Ovary (tissue), 9 donors: ENCODE results near the gene AADACL4. TPM values are rescaled to one million over a fixed set of nuclear protein-coding genes. Genes with fewer than 3 reads are reported as not detected.

Experiments used
- DNase-seq, 5 donors: peaks; one replicate each; pipeline ENCODE4 v3.0.0-alpha.2; 2019 to 2020
- H3K27ac ChIP-seq, 2 donors: fragments of 200-600 bp; one replicate each; pipeline versions ENCODE4 v1.5.1 to v1.8.0; 2019 to 2022
- H3K27me3 ChIP-seq: fragments of 200-600 bp; one replicate; pipeline ENCODE4 v1.8.0; 2022
- H3K36me3 ChIP-seq: fragments of 200-600 bp; sonication (generic); one replicate; pipeline ENCODE4 v1.5.1; 2019
- H3K4me1 ChIP-seq: one replicate; pipeline ENCODE4 v1.8.1; 2013; ENCODE audit warnings: mild to moderate bottlenecking, moderate library complexity; ENCODE audit not compliant: insufficient read depth
- H3K4me3 ChIP-seq: fragments of 200-600 bp; sonication (generic); one replicate; pipeline ENCODE4 v1.5.1; 2017
- H3K9me3 ChIP-seq, 2 donors: fragments of 200-600 bp in 1 of 2; sonication (generic) in 1 of 2; one replicate each; pipeline versions ENCODE4 v1.5.1 to v1.8.1; 2013 to 2019; ENCODE audit warnings: mild to moderate bottlenecking in 1 of 2, moderate library complexity in 1 of 2
- EP300 ChIP-seq: sonication (generic); formaldehyde crosslinking; IDR thresholded peaks from one replicate; pipeline ENCODE4 v1.6.1; 2017; ENCODE audit warnings: antibody characterized with exemption
- POLR2A ChIP-seq: fragments of 450-650 bp; IDR thresholded peaks from one replicate; pipeline ENCODE4 v1.6.1; 2017; ENCODE audit warnings: antibody characterized with exemption, mild to moderate bottlenecking, moderate library complexity
- WGBS, 3 donors: extraction: QIAGEN DNeasy Blood & Tissue Kit in 1 of 3; methylation state at CpG; one replicate each; pipeline versions ENCODE4 v1.1.5 to v1.1.7; 2013 to 2017; 5-methylcytosine and 5-hydroxymethylcytosine counted together
- intact Hi-C, 4 donors: fragments of 100-400 bp; cut with DNase I; formaldehyde crosslinking; loops; one replicate each; pipeline versions ENCODE4 v1.11.0 to v1.15.1; 2022 to 2023
- polyA plus RNA-seq, 2 donors: library from polyadenylated mRNA; stranded (reverse); fragments of 200-250 nt in 1 of 2; fragments of 350-450 nt in 1 of 2; fragmentation: Illumina TruSeq in 1 of 2; extraction: RNeasy Lipid Tissue Mini Kit (QIAGEN cat#74804) in 1 of 2; gene quantifications; one replicate each; pipeline ENCODE4 v1.2.3, GENCODE V29; 2013 to 2014
- total RNA-seq, 7 donors: library from RNA; depleted of rRNA in 2 of 7; stranded (reverse); fragments of >200 nt in 2 of 7; fragmentation: NEBNext Ultra II Directional in 3 of 7; extraction: Animal tissue kit (Norgen Biotek cat#: 25700) in 3 of 7; gene quantifications; one replicate each; pipeline versions ENCODE4 v1.1.0 to v1.2.4, GENCODE V29; 2016 to 2023
- TF ChIP-seq, protein P1 (sequence below), 3 donors: fragments of 450-650 bp in 2 of 3; fragments of 200-600 bp in 1 of 3; IDR thresholded peaks; one replicate each; pipeline versions ENCODE4 v1.5.1 to v1.8.0; 2016 to 2022; ENCODE audit warnings: antibody characterized with exemption in 3 of 3, mild to moderate bottlenecking in 1 of 3
- donor health status: DM: no; HTN: no; CAD: no; lungs with moderate emphysema.
- donor health status: DM: no; HTN: no; CAD: no.
- donor health status: Bipolar disorder and iron deficiency.
- donor health status: DM: yes; HTN: yes; CAD: no.
- donor health status: DM: no; HTN: no; CAD: no.
- donor health status: DM: yes; HTN: yes; CAD: no.

The AADACL4 gene
- total and polyA plus RNA-seq, 9 donors, result 0.38 TPM; not detected in 8

GRCh38 chr1:12631571-12631970 lies 12.3 kb upstream of the AADACL4 start:
- H3K9me3 ChIP-seq, result no peaks in the 10 kb centered on the region
- H3K36me3 ChIP-seq, result no peaks in the 10 kb centered on the region
- TF ChIP-seq EP300 (no peak), POLR2A (no peak)
- TF ChIP-seq, protein P1, sequence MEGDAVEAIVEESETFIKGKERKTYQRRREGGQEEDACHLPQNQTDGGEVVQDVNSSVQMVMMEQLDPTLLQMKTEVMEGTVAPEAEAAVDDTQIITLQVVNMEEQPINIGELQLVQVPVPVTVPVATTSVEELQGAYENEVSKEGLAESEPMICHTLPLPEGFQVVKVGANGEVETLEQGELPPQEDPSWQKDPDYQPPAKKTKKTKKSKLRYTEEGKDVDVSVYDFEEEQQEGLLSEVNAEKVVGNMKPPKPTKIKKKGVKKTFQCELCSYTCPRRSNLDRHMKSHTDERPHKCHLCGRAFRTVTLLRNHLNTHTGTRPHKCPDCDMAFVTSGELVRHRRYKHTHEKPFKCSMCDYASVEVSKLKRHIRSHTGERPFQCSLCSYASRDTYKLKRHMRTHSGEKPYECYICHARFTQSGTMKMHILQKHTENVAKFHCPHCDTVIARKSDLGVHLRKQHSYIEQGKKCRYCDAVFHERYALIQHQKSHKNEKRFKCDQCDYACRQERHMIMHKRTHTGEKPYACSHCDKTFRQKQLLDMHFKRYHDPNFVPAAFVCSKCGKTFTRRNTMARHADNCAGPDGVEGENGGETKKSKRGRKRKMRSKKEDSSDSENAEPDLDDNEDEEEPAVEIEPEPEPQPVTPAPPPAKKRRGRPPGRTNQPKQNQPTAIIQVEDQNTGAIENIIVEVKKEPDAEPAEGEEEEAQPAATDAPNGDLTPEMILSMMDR (IDR thresholded peaks at IDR 0.05), result no peak
- intact Hi-C loops, result no loop called here
- no peaks in the 10 kb centered on the region for H3K27me3 ChIP-seq
- DNase-seq, result no peak
- no peak overlapping the region for H3K4me3 ChIP-seq
- H3K27ac ChIP-seq, result no peak overlapping the region
- WGBS, 3 donors, result 86 to 93% (median 92%) methylated on average over 6 to 8 of the region's 8 CpGs
- peaks cover 6% of the 10 kb centered on the region for H3K4me1 ChIP-seq

GRCh38 chr1:12634156-12634555 lies 9.7 kb upstream of the AADACL4 start:
- intact Hi-C loops, result no loop called here
- Histone ChIP-seq H3K9me3 (no peaks in the 10 kb centered on the region), H3K36me3 (no peaks in the 10 kb centered on the region), H3K27me3 (no peaks in the 10 kb centered on the region), H3K4me3 (no peak overlapping the region), H3K4me1 (peaks cover 8% of the 10 kb centered on the region), H3K27ac (no peak overlapping the region)
- TF ChIP-seq, protein P1 (IDR thresholded peaks at IDR 0.05), result no peak
- TF ChIP-seq EP300 (no peak), POLR2A (no peak)
- 72 to 74% (median 73%) methylated on average over 8 of the region's 8 CpGs for WGBS, 3 donors
- no peak for DNase-seq

GRCh38 chr1:12634696-12635202 lies 9.1 kb upstream of the AADACL4 start:
- DNase-seq, result no peak
- 87 to 92% (median 92%) methylated on average over 18 of the region's 18 CpGs for WGBS, 3 donors
- H3K9me3 ChIP-seq, result no peaks in the 10 kb centered on the region
- TF ChIP-seq POLR2A, result no peak
- TF ChIP-seq, protein P1 (IDR thresholded peaks at IDR 0.05), result no peak
- no peak for TF ChIP-seq EP300
- no peak overlapping the region for H3K27ac ChIP-seq
- no peaks in the 10 kb centered on the region for H3K27me3 ChIP-seq
- peaks cover 8% of the 10 kb centered on the region for H3K4me1 ChIP-seq
- intact Hi-C loops, result no loop called here
- no peak overlapping the region for H3K4me3 ChIP-seq
- no peaks in the 10 kb centered on the region for H3K36me3 ChIP-seq

DNA sequence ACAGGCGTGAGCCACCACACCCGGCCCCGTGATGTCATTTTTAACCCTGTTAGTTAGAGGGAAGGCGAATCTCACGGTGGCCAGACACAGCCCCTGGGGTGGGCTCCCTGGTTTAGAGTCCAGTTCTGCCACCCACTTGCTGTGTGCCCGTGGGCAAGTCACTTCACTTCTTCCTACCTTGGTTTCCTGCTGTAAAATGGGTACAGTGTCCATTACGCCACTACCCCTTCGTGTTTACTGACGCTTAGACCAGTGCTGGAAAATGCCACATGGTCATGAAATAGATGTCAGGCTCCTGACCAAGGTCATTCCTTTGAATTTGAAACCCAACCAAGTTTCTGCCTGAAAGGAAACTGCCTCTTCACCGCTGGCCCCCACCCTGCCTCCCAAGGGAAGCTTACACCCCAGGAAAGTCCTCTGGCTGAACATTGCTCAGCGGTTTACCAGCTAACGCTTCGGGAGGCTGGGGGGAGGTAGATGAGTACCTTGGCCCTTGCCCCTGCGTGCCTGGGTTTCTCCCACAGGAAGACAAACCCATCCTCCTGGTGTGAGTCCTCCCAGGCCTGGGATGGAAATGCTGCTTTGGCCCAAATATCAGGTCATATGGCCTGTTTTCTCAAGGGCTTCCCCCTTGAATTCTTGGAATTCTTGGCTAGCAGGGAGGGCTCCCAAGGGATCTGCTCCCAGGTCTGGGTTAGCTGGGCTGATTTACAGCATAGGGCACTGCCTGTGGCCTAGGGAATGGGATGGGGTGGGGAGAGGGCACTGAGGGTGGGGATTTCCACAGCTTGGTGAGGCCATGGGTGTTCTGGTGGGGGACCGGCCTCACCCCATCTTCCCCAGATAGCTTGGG lies 7.6 kb upstream of the AADACL4 start:
- Histone ChIP-seq H3K4me1 (peaks cover 8% of the 10 kb centered on the region), H3K36me3 (no peaks in the 10 kb centered on the region), H3K27ac (no peak overlapping the region), H3K4me3 (no peak overlapping the region), H3K27me3 (no peaks in the 10 kb centered on the region), H3K9me3 (no peaks in the 10 kb centered on the region)
- TF ChIP-seq, protein P1 (IDR thresholded peaks at IDR 0.05), result no peak
- no peak for TF ChIP-seq POLR2A
- no peak for TF ChIP-seq EP300
- intact Hi-C loops, result no loop called here
- peak in 3 of 5 donors; percentile 36 to 62 (median 43) for DNase-seq
- WGBS, 3 donors, result 50 to 60% (median 55%) methylated on average over 15 of the region's 15 CpGs
